HS-5 (cell line): ENCODE data around the gene STT3A.

Experiments
- DNase-seq: peaks from one replicate; pipeline ENCODE4 v3.0.0-alpha.2; 2012; ENCODE audit warnings: low read depth

Gene STT3A

GRCh38 chr11:125588505-125588904, 4.1 kb upstream of the STT3A start:
- no peak for DNase-seq

- DNase-seq, result no peak
Measured at GRCh38 chr11:125591649-125592304, 875 bp upstream of the STT3A start.

DNA sequence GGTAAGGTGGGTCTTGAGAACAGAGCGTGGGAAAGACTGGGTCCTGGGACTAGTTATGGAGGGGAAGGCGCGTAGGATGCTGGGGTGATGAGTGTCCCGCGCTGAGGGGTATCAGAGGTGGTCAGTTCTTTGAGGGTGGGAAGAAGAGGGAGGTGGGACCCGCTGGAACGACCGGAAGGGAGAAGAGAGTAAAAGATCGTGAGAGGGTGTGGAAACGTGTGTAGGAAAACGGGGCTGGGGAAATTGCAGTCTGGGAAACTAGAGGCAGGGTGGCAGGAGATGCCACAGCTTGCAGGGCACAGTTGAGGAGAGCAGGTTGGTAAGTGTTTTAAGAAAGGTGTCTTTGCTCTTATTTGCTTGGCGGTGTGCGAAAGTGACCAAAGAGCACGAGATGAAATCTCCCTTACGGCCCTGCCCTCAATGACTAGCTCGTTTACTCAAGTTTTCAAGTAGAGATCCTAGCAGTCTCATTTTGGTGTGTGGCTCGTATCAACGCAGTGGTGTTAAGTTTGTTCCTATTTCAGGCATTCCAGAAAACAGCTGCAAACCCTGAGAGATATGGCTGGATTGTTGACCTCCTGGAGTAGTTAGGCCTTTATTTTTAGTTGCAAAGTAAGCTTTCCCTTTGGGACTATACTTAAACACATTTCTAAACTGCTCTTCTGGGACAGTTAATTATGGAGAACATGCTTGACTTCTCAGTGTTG, 615 bp downstream of the STT3A start:
- DNase-seq, result no peak

DNA sequence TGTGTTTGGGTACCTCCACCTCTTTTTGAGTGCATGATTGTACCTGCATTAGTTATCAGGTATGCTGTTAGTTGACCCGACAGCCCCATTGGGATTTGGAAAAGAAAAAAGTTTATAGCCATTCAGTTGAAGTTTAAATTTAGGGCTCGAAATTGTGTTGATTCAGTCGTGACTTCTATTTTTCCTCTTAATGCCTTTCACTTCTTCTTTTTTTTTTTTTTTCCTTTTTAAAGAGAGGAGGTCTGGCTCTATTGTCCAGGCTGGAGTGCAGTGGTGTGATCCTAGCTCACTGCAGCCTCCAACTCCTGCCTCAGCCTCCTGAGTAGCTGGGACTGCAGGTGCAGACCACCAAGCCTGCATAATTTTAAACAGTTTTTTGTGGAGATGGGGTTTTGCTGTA, 2.3 kb downstream of the STT3A start:
- no peak for DNase-seq

- DNase-seq, result no peak
Measured at GRCh38 chr11:125600663-125601062, 8.0 kb downstream of the STT3A start.

GRCh38 chr11:125603207-125603606, 10.6 kb downstream of the STT3A start:
- DNase-seq, result no peak

DNA sequence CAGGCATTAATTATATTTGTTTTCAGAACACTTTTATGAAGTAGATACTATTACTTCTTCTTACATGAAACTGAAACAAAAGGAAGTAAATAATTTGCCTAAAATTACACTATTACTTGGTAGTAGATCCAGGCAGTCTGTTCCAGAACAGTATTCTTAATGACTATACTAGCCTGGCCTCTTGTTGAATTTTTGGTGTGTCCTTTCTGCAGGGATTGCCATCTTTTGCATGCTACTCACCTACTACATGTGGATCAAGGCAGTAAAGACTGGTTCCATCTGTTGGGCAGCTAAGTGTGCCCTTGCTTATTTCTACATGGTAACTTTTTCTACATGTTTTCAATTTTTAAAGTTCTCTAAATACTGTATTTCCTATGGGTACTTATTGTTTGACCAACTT, 12.8 kb downstream of the STT3A start:
- no peak for DNase-seq

- DNase-seq, result no peak
Measured at GRCh38 chr11:125609545-125609944, 16.9 kb downstream of the STT3A start.

DNA sequence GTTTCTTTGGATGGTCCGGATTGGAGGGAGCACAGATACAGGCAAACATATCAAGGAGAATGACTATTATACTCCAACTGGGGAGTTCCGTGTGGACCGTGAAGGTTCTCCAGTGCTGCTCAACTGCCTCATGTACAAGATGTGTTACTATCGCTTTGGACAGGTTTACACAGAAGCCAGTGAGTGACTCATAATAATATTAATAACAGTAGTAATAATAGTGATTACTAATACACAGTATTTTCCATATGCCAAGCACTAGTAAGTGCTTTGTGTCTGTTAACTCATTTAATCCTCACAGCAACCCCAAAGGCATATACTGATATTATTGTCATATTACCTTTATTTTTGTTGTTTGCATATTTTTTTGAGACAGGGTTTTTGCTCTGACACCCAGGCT, 25.7 kb downstream of the STT3A start:
- DNase-seq, result no peak

DNA sequence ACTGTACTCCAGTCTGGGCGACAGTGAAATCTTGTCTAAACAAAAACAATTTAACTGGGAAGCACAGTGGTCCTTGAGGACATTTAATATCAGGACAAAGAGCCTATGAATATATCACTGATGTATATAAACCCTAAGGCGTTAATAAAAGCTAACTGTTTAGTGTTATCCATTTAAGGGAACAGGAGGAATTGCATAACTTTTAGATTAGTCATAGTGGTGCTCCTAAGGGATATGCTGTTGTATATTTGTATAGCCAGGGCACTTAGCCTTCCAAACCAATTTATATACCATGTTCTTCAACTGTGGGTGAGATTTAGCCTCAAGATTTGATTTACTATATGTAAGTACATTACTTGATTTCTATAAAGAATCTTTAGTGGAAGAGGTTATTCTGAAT, 29.3 kb downstream of the STT3A start:
- DNase-seq, result peak; percentile 31

DNA sequence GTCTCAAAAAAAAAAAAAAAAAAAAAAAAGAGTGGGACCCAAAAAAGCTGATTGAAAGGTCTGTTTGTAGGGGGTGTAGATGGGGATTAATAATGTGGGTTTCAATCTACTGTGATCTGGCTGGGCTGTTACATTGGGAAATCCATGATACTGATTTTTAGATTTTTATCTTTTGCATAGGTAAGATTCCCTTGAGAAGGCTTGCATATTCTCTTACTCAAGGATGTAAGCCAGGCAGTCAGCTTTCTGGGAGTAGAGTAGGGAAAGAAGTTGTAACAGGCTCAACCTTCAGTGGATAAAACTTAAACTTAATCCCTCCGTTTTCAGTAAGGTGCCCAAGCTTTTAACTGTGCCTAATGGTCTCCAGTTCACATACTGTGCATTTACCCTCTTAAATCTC, 30.4 kb downstream of the STT3A start:
- DNase-seq, result no peak

DNA sequence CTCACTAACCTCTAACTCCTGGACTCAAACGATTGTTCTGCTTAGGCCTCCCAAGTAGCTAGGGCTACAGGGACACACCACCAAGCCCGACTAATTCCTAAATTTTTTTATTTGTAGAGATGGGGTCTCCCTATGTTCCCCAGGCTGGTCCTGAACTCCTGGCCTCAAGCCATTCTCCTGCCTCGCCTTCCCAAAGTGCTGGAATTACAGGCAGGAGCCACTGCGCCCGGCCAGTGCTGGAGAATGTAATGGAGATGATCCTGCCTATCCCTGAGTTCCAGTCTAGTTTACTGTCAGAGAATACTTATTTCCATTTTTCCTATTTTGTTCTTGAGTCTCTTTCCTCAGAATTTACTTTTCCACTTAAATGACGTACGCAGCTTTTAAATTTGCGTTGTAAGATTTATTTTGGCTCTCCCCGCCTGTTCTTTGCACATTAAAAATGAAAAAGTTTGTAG, 32.1 kb downstream of the STT3A start, which contains the start of gene CHEK1:
Gene CHEK1 (plus strand): TSS at position 408 of the 458 bp plus-strand sequence. CDS start 1,606 bp downstream, outside the sequence.
- DNase-seq, result no peak

- DNase-seq, result peak; percentile 20
Measured at GRCh38 chr11:125625225-125625629, 32.6 kb downstream of the STT3A start.

DNA sequence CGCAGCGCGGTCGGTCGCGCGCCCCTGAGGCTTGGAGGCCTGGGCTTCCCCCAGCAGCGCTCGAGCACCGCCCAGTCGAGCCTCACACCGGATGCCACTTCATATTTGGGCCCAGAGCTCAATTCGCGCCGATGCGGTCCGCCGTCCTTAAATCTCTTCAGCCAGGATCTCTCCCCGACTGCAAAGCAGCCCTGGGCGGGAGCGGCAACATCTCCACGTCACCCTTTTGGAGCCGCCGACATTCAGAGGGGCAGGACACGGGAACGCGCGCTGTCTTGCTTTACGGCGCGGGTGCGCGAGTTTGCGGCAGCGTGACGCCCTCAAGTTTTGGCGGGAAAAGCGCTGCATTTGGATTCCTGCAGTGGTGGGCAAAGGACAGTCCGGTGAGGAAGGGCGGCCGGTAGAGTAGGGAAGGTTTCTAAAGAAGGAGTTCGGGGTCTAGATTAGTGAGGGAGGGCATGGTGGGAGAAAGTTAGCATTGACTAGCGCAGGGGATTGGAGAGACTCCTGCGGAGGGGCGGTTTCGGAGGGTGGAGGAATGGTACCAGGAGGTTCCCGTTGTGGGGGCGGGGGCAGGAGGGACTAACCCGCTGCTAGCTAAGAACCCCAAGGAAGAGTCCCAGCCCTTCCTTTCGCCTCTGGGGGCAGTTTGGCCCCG, 33.1 kb downstream of the STT3A start:
- peak; percentile 82 for DNase-seq

GRCh38 chr11:125626288-125626950, 33.8 kb downstream of the STT3A start:
- DNase-seq, result peak; percentile 83

GRCh38 chr11:125627236-125627910, 34.7 kb downstream of the STT3A start:
- no peak for DNase-seq

- DNase-seq, result no peak
Measured at GRCh38 chr11:125637840-125638239, 45.2 kb downstream of the STT3A start.

- DNase-seq, result no peak
Measured at GRCh38 chr11:125638315-125638714, 45.7 kb downstream of the STT3A start.

GRCh38 chr11:125645871-125646270, 53.2 kb downstream of the STT3A start:
- DNase-seq, result no peak

DNA sequence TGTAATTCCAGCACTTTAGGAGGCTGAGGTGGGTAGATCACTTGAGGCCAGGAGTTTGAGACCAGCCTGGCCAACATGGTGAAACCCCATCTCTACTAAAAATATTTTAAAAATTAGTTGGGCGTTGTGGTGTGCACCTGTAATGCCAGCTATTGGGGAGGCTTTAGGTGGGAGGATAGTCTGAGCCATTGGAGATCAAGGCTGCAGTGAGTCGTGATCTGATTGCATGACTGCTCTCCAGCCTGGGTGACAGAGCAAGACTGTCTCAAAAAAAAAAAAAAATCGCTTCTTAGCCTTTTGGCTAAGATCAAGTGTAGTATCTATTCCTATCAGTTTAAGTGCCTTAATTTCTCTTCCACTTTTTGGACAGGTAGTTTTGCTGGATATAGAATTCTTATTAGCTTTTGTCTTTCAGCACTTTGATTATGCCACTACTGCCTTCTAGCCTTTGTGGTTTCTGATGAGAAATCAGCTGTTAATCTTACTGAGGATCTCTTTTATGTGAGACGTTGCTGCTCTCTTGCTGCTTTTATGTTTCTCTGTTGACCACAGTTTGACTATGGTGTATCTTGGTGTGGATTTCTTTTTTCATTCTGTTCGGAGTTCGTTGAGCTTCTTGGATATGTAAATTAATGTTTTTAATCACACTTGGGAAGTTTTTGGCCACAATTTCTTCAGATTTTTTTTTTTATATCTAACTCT, 57.0 kb downstream of the STT3A start:
- DNase-seq, result no peak

DNA sequence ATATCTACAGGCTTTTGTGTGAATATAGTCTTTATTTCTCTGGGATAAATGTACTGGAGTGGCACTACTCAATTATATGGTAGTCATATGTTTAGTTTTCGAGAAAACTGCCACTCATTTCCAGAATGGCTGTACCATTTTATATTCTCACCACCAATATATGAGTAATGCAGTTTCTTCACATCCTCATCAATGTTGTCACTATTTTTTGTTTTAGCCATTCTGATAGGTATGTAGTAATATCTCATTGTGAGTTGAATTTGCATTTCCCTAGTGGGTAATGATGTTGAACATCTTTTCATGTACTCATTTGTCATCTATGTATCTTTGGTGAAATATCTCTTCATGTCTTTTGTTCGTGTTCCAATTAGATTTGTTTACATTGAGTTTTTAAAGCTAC, 70.0 kb downstream of the STT3A start:
- no peak for DNase-seq
